GM18858 (cell line): ENCODE data around the gene DNM3.
A peak's percentile ranks its signal among the peaks of the same experiment; 100 is the strongest.
"Not testable (repeated sequence)": the region's sequence is repeated elsewhere in the genome, so short reads cannot be mapped to it uniquely, and the experiment has no call there.

ENCODE experiments used
- ATAC-seq: cut with Tn5 transposase; IDR thresholded peaks from one replicate; pipeline ENCODE4 v1.9.1; 2021; ENCODE audit not compliant: unreplicated experiment

DNM3 gene

DNA sequence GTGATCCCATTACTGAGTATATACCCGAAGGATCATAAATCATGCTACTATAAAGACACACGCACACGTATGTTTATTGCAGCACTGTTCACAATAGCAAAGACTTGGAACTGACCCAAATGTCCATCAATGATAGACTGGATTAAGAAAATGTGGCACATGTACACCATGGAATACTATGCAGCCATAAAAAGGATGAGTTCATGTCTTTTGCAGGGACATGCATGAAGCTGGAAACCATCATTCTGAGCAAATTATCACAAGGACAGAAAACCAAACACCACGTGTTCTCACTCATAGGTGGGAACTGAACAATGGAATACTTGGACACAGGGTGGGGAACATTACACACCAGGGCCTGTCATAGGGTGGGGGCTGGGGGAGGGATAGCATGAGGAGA, 466.2 kb downstream of the DNM3 start:
- ATAC-seq: not testable (repeated sequence)

DNA sequence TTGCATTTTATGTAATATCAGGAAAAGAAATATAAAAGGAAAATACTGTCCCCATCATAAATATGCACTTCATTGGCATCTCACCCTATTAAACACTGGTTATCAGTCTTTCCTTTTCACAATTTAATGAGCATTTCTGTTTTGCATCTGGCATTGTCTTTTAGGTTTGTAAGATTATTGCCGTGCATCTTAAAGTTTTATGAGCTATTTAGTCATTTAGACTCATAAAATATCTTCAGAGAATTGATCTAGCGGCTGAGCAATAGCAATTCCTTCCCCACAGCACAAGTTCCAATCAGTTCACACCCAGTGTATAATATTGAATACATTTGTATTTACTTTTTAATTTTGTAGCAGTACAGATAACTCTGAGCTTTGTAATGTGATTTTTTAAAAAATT, 466.8 kb downstream of the DNM3 start:
- no peak for ATAC-seq

DNA sequence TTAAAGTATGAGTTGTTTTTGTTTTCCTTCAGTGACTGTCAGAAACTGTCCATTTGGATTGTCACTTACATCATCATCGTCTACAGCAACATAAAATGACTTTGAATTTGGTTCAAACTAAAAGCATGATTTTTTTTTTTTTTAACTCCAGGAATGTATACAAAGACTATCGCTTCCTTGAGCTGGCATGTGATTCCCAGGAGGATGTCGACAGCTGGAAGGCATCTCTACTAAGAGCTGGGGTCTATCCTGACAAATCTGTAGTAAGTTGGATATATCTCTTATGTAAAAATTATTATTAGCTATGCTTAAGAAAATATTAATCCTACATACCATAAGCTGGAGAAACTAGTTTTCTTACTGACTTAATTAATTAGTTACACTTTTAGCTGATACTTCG, 467.3 kb downstream of the DNM3 start:
- no peak for ATAC-seq

DNA sequence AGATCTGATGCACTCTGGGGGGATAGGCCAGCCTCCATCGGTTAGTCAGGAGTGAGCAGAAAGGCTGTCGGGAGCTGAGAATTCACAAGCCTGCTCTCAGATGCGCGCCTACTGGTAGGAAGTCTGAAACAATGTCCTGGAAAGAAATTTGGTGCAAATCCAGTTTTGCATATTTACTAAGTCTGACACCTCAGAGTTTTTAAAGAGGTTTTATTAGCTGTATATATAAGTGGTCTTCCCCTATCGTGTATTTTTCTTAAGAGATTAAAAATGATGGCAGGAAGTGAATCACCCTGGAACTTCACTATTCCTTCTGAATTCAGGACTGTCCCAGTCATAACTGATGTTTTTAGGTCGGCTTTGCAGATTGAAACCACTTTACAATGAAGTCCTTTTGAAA, 479.4 kb downstream of the DNM3 start:
- no peak for ATAC-seq

DNA sequence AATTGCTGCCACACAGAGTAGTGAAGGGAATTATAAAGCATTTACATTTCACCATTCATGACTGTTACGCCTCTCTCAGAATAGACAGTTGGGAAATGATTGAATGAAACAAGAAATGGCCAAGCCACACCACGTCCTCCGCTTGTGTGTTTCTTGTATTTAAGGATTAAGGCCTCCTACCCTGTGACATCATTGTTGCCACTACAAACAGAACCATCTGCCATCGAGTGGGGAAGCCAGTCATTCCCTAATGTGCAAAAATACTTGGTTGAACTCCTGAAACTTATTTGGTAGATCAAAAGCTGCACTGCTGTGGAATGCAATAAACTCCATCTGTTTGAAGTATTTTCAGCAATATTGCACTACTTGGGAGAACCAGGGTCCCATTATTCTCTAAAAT, 480.2 kb downstream of the DNM3 start:
- no peak for ATAC-seq

DNA sequence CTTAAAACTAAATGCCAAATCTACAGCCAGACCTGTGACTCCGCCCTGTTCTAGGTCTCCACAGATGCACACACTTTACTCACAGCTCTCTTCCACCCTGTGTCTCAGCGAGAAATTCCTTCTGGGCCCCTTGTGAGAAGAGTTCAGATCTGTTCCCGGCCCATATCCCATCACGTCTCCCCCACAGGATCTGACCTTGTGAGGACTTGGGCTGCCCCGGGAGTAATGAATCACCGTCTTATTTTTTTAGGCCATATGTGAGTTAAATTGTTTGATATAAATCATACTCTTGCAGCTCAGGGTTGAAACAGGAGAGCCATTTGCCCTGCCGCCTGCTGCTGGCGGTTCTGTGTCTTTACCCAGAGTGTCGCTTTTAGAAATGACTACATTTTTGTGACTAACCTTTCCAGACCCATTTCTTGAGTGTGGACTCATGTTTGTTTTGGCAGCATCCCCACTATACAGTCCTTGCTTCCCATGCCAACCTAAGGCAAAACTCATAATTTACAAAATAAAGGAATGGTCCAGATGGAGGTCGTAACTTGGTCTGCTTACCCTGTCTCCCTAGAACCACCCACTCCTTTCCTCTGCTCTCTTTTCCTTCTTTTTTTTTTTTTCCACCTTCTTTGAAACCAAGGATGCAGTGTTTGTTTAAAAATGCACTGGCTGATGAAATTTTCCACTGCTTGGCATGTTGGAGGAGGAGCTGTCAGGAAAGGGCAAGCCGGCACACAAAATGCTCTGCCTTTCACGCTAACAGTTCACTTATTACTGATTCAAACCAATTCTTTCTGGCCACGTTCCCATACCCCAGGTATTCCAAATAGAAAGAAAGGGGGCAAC, 481.1 kb downstream of the DNM3 start:
- no peak for ATAC-seq

DNA sequence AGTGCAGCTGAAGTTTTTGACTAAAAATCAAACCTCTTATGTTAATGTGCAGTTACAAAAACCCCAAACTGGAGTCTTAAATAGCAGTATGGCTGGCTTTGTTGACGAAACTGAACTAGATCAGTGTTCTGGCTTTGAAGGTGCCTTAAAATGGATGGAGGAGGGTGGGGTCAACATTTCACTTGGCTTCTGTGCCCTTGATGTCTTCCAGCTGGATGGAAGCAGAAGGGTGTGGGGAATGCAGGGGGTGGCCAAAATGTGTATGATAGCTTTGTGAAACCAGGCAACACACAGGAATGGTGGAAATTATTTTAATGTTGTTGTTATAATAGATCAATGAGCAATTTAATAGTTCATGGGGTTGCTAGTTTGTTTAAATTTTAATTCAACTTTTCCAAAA, 482.4 kb downstream of the DNM3 start:
- ATAC-seq: no peak

DNA sequence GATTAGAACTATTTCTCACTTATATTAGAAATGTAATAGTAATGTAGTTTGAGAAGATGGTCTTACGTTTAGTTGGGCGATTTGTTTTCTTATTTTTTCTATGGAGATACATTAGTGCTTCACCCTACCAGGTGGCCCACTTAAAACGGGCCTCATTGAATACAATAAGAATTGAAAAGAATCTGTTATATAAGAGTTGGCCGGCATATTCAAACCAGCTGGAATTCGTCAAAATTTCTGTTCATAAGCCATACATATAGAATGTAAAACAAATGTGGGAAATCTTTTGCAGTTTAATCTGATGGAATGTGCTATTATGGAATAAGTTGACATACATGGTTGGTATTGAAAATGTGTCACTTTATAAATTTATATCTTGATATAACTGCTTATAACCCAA, 482.8 kb downstream of the DNM3 start:
- no peak for ATAC-seq

DNA sequence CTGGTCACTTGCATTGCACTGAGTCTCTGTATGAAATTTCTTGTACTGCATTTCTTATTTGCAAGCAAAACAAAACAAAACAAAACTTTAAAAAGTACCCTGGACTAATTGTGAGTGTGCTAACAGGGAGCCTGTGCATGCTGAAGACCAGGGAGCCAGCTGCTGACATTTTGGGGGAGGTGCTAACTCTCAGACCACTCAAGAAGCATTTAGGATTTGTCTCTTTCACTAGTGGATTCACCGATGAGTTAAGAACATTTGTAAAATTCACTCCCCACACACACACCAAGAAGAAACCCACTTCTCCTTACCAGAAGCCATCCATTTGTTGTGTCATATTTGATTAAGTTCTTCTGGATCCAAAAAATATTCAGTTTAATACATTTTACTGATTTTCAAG, 483.5 kb downstream of the DNM3 start:
- ATAC-seq: no peak

DNA sequence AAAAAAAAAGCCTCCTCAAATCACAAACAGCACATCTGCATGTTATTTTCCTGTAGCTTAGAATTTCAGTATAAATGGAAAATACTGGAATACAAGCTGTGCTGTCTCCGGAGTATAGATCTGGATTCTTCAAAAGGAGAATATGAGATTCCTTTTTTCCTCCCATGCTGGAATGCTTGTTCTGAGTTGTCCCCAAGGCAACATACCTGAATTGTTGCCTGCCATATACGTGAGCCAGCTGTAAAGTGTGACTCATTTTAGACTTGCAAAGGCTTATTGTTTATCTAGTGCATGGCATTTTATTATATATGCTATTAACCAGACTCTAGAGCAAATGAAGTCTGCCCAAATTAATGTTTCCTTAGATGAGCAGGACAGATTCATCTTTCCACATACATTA, 484.2 kb downstream of the DNM3 start:
- ATAC-seq: no peak

DNA sequence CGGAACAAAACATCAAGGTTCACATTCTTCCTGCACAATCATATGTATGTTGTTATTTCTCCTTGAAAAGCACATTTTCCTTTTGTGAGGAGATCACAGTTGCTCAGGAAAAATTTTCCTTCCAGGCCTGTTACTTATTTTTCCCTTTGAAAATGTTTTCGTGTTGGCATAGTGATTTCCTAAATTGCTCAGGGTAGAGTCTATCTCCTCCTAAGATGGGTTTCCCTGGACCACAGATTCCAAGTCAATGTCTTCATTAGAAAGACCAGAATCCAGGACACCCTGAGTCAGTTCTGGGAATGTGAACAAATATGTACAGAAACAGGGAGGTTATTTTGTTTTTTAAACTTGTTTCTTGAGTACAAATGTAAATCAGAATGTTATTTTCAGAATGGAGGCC, 484.8 kb downstream of the DNM3 start:
- no peak for ATAC-seq

DNA sequence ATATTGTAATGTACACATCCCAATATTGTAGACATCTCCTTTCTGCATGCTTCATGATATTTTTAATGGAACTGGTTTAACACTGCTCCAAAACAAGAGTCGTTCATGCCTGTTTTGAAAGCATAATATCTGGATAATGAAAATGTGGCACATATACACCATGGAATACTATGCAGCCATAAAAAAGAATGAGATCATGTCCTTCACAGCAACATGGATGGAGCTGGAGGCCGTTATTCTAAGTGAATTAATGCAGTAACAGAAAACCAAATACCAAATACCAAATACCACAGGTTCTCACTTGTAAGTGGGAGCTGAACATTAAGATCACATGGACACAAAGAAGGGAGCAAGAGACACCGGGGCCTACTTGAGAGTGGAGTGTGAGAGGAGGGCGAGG, 487.0 kb downstream of the DNM3 start:
- ATAC-seq: no peak

DNA sequence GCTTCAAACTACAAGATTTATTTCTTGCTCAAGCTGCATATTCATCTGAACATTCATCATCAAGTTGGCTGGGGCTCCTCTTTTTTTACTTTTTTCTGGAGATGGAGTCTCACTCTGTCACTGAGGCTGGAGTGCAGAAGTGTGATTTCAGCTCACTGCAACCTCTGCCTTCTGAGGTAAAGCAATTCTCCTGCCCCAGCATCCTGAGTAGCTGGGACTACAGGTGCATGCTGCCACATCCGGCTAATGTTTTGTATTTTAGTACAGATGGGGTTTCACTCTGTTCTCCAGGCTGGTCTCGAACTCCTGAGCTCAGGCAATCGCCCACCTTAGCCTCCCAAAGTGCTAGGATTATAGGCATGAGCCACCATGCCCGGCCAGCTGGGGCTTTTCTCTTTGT, 490.9 kb downstream of the DNM3 start:
- no peak for ATAC-seq

DNA sequence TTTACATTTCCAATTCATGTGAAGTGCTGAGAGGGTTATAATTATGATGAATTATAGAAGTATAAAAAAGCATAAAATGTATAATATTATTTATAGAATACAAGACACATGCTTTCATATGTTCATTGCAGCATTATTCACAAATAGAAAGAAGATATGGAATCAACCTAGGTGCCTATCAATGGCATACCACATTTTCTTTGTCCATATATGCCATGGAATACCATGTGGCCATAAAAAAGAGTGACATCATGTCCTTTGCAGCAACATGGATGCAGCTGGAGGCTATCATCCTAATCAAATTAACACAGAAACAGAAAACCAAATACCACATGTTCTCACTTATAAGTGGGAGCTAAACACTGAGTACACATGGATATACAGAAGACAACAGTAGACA, 494.1 kb downstream of the DNM3 start:
- ATAC-seq: no peak

DNA sequence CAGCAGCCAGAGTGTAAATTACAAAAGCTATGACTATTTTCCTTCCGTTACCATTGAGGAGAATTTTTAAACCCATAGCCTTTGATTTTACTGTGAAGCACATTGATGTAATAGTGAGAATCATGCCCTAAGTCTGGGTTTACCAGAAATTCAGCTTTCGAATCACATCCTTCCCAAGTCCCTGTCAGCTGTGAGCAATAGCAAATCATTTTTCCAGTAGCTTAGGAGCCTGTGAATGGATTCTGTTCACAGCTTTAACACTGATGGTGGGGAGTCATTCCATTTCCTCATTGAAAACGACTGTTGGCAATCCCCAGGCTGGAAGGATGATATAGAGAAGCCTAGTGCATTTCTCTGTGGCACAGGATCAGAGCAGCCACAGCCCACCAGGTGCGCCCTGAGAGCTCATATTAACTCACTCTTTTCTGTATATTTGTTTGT, 497.0 kb downstream of the DNM3 start:
- no peak for ATAC-seq

DNA sequence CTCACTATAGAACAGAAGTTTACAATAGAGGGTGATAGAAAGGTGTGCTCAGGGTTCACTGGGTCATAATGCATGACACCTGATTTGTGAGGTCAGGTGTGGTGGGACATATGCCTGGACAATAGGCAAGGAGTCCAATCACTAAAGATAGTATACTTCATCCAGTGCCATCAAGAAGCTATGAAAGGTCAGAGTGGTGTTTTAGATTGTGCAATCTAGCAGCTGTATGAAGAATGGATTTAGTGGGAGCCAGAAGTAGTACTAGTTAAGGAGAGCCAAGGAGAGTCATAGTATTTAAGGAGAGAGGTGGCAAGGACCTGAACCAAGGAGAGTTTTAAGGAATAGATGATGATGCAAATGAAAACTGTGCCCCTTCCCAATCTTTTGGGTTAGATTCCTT, 498.5 kb downstream of the DNM3 start:
- no peak for ATAC-seq

DNA sequence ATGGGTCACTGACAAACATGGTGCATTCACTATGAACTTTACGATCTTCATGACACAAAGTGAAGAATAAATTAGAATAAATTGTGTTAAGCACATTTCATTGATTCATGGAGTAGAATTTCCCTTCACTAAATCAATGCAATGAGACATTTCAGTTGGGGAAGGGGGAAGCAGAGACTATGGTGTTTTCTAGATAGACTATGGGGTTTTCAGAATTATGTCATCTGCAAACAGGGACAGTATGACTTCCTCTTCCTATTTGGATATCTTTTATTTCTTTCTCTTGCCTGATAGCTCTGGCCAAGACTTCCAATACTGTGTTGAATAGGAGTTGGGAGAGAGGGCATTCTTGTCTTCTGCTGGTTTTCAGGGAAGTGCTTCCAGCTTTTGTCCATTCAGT, 499.2 kb downstream of the DNM3 start:
- no peak for ATAC-seq

DNA sequence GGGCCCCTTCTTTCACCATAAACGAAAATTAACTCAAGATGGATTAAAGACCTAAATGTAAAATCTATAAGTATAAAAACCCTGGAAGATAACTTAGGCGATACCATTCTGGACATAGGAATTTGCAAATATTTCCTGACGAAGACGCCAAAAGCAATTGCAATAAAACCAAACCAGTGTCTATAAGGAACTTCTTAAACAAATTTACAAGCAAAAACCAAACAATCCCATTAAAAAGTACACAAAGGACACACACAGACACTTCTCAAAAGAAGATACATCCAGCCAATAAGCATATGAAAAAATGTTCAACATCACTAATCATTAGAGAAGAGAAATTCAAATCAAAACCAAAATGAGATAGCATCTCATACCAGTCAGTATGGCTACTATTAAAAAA, 500.4 kb downstream of the DNM3 start:
- no peak for ATAC-seq

DNA sequence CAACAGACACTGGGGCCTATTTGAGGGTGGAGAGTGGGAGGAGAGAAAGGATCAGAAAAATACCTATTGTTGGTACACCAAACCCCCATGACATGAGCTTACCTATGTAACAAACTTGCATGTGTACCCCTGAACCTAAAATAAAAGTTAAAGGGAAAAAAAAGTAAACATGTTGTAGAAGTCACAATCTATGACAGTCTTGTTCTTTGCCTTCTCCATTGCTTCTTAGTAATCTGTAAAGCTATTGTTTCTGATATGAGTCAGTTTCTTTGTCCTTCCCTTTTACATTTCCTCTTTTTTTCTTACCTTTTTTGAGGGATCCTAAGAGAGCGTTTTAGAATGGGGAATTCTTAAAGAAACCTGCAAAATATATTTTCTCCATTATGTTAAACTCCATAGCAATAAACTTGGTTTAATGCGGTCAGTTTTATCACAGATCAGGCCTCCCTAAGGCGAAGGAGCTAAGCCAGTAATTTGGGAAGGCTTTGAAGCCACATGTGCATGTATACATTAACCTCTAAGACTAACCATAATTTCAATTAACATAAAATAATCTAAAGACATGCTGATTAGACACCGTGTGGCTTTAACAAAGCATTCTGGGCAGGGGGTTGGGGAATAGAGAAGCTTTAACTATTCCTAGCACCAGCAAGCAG, 501.4 kb downstream of the DNM3 start:
- ATAC-seq: peak; percentile 47

DNA sequence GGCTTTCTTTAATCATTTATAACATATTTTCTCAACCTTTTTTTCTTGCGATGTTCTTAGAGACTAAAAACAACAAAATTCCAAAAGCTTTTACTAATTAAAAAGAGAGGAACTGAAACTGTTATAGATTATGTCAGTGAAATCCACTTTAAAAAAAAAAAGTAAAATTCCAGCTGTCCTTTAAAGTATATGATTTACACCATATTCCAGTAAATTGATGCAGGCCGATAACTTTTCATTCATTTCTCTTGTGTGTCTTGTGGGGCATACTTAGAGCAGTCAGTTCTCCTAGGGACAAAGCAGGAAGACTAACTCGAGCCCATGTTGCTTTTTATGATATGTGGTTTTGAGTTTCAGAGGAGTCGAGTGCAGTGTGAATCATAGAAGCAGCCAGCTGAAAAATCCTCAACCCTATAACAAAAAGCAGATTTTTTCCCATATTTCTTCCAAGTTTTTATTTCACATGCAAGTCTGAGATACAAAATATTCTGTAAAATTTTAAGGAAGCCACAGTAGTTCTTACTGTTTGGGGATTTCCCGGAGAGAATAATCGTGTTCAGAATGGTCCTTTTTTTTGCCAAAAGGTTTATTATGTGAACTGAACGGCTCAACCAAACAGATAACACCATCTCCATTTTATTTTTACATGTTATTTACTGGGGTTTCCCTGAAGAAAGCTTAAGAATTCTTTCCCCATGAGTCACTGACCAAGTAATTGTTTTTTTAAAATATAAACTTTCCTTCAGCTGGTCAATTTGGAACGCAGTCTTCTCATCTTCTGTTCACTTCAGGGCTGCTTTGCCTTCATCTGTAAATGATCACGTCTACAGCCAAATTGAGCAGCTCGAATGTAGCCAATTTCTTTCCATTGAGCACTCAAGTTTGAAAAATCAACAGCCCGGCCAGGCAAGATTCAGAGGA, 502.2 kb downstream of the DNM3 start:
- ATAC-seq: no peak

DNA sequence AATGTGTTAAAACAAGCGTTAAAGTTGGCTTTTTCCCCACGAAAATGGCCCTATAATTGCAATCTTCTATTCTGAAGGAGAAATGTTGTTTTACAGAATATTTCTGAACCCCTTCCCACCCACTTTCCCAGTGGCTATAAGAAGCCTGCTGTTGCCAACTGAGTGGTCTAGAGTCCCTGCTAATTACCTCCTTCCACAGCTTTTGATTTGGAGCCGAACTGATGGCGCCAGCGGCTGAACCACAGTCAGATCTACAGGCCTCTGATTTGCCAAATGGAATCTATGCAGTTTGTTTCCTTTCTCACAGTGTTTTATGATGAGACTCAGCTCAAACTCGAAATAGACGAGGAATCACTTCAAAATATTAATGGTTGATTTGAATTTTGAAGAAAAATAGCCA, 503.1 kb downstream of the DNM3 start:
- ATAC-seq: no peak

DNA sequence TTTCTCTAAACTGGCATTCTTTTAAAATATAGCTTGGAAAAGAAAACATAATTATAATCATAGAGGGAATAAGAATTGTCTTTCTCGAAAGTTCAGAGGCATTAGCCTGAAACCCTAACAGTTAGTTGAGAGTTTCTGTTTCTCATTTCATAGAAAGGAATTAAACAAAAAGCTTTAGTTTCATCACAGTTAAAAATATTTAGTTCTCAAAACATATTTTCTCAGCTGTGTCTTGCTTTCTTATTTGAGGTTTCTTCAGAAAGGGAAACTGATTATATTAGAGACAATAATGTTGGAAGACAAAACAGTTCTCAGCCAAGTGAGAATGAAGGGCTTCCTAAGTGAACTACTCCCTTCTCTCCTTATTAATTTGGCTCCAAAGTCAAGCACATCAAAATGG, 503.8 kb downstream of the DNM3 start:
- ATAC-seq: peak; percentile 31
